DOHH2 (cell line): Measurements from ENCODE around the gene GLI3.

Experiments used
- H3F3A ChIP-seq: fragments of 200-600 bp; sonication (generic), shearing (Covaris generic); 2 replicates; pipeline ENCODE4 v1.6.0; 2016; ENCODE audit warnings: antibody characterized with exemption, mild to moderate bottlenecking; ENCODE audit not compliant: control insufficient read depth, insufficient read depth
- H3K27ac ChIP-seq: fragments of 200-600 bp; sonication (generic); 2 replicates; pipeline ENCODE4 v1.5.1; 2014; ENCODE audit warnings: low read depth, mild to moderate bottlenecking, low read length, moderate library complexity
- H3K27me3 ChIP-seq: fragments of 200-600 bp; sonication (generic); 2 replicates; pipeline ENCODE4 v1.6.1; 2014; ENCODE audit warnings: mild to moderate bottlenecking, low read length, mixed read lengths; ENCODE audit not compliant: control insufficient read depth
- H3K36me3 ChIP-seq: fragments of 200-600 bp; sonication (generic); 2 replicates; pipeline ENCODE4 v1.6.1; 2014; ENCODE audit warnings: mild to moderate bottlenecking, low read length, moderate library complexity, mixed read lengths; ENCODE audit not compliant: control insufficient read depth
- H3K4me1 ChIP-seq: fragments of 200-600 bp; sonication (generic); 2 replicates; pipeline ENCODE4 v1.6.1; 2014; ENCODE audit warnings: mild to moderate bottlenecking, low read length, mixed read lengths; ENCODE audit not compliant: control insufficient read depth
- H3K4me2 ChIP-seq: fragments of 200-600 bp; sonication (generic); 2 replicates; pipeline ENCODE4 v1.6.0; 2014; ENCODE audit warnings: mild to moderate bottlenecking, low read length, moderate library complexity
- H3K4me3 ChIP-seq: fragments of 200-600 bp; sonication (generic); 2 replicates; pipeline ENCODE4 v1.5.1; 2014; ENCODE audit warnings: mild to moderate bottlenecking, low read length, mixed read lengths
- H3K79me2 ChIP-seq: fragments of 200-600 bp; sonication (generic); 2 replicates; pipeline ENCODE4 v1.6.1; 2014; ENCODE audit warnings: mild to moderate bottlenecking, low read length, mixed read lengths; ENCODE audit not compliant: control insufficient read depth
- H3K9me2 ChIP-seq: fragments of 200-600 bp; sonication (generic); replicated peaks from 2 replicates; pipeline ENCODE4 v1.6.1; 2014; ENCODE audit warnings: mild to moderate bottlenecking, low read length, mixed read lengths; ENCODE audit not compliant: control insufficient read depth
- H3K9me3 ChIP-seq: fragments of 200-600 bp; sonication (generic); 2 replicates; pipeline ENCODE4 v1.6.1; 2014; ENCODE audit warnings: antibody characterized with exemption, low read length, mixed read lengths; ENCODE audit not compliant: control insufficient read depth, insufficient read depth
- H4K20me1 ChIP-seq: fragments of 200-600 bp; sonication (generic); 2 replicates; pipeline ENCODE4 v1.6.0; 2014; ENCODE audit warnings: low read depth, mild to moderate bottlenecking, antibody characterized with exemption, low read length, moderate library complexity; ENCODE audit not compliant: control insufficient read depth, insufficient read depth
- EZH2phosphoT487 ChIP-seq: fragments of 200-600 bp; sonication (generic); IDR thresholded peaks from 2 replicates; pipeline ENCODE4 v1.6.1; 2017; ENCODE audit warnings: borderline replicate concordance, mild to moderate bottlenecking, antibody characterized with exemption, low read length, moderate library complexity, mixed read lengths
- TF ChIP-seq, protein P1 (sequence below): fragments of 200-600 bp; sonication (generic); IDR thresholded peaks from one replicate; pipeline ENCODE4 v1.5.1; 2014; ENCODE audit warnings: antibody characterized with exemption, mild to moderate bottlenecking, low read depth, low read length; ENCODE audit not compliant: poor library complexity, severe bottlenecking

GLI3 gene

GRCh38 chr7:42151309-42151708 lies 85.7 kb downstream of the GLI3 start:
- Histone ChIP-seq H3K4me1 (no peaks in the 10 kb centered on the region), H4K20me1 (no peaks in the 10 kb centered on the region), H3K9me2 (no peaks in the 10 kb centered on the region), H3K4me3 (no peak overlapping the region), H3K36me3 (no peaks in the 10 kb centered on the region), H3K9me3 (no peaks in the 10 kb centered on the region), H3K27ac (no peak overlapping the region), H3K79me2 (no peaks in the 10 kb centered on the region), H3K27me3 (no peaks in the 10 kb centered on the region), H3F3A (no peaks in the 10 kb centered on the region), H3K4me2 (no peak overlapping the region)
- TF ChIP-seq, protein P1, sequence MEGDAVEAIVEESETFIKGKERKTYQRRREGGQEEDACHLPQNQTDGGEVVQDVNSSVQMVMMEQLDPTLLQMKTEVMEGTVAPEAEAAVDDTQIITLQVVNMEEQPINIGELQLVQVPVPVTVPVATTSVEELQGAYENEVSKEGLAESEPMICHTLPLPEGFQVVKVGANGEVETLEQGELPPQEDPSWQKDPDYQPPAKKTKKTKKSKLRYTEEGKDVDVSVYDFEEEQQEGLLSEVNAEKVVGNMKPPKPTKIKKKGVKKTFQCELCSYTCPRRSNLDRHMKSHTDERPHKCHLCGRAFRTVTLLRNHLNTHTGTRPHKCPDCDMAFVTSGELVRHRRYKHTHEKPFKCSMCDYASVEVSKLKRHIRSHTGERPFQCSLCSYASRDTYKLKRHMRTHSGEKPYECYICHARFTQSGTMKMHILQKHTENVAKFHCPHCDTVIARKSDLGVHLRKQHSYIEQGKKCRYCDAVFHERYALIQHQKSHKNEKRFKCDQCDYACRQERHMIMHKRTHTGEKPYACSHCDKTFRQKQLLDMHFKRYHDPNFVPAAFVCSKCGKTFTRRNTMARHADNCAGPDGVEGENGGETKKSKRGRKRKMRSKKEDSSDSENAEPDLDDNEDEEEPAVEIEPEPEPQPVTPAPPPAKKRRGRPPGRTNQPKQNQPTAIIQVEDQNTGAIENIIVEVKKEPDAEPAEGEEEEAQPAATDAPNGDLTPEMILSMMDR, result no peak
- TF ChIP-seq EZH2phosphoT487, result no peak

DNA sequence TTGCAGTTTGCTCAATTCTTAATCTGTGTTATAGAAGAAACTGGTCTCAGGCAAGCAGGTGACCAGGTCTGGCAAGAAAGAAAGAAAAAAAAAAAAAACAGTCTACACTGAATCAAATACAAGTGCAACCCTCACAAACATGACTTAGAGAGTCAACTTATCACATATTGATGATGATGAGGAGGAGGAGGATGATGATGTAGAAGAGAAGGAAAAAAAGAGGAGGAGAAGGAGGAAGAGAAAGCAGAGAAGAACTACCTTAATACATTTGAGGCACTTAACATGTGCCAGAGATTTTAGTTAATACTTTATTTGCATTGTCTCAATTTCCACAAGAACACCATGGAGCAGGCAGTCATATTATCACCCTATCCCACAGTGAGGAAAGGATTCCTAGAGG lies 91.5 kb downstream of the GLI3 start:
- TF ChIP-seq EZH2phosphoT487, result no peak
- TF ChIP-seq, protein P1, result no peak
- H3K27me3 ChIP-seq, result no peaks in the 10 kb centered on the region
- H4K20me1 ChIP-seq, result no peaks in the 10 kb centered on the region
- no peaks in the 10 kb centered on the region for H3K36me3 ChIP-seq
- H3K9me3 ChIP-seq, result no peaks in the 10 kb centered on the region
- H3K4me2 ChIP-seq, result no peak overlapping the region
- no peaks in the 10 kb centered on the region for H3K79me2 ChIP-seq
- no peak overlapping the region for H3K4me3 ChIP-seq
- no peaks in the 10 kb centered on the region for H3F3A ChIP-seq
- no peaks in the 10 kb centered on the region for H3K9me2 ChIP-seq
- H3K4me1 ChIP-seq, result no peaks in the 10 kb centered on the region
- no peak overlapping the region for H3K27ac ChIP-seq

DNA sequence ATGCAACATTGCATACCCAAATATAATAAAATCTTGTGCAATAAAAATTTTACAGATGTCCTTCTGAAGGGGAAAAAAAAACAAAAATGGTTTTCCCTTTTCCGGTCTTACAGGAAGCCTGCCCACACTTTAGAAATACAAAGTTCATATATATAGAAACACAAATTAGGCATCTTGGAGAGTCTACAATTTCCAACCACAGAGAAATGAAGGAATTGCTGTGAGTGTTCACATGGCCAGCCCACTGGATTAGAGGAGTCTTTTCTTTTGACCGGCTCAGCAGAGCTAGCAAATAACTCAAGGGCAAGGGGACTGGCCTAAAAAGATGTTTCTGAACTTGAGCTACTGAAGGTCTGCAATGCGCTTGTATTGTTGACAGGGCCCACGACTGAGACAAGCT lies 92.4 kb downstream of the GLI3 start:
- TF ChIP-seq EZH2phosphoT487, result no peak
- TF ChIP-seq, protein P1, result no peak
- no peaks in the 10 kb centered on the region for H3K9me3 ChIP-seq

More for the DNA sequence above, 92.4 kb downstream of the GLI3 start:
- no peaks in the 10 kb centered on the region for H4K20me1 ChIP-seq
- no peak overlapping the region for H3K27ac ChIP-seq
- H3K79me2 ChIP-seq, result no peaks in the 10 kb centered on the region
- H3F3A ChIP-seq, result no peaks in the 10 kb centered on the region
- H3K4me2 ChIP-seq, result no peak overlapping the region
- H3K27me3 ChIP-seq, result no peaks in the 10 kb centered on the region
- H3K4me1 ChIP-seq, result no peaks in the 10 kb centered on the region
- H3K4me3 ChIP-seq, result no peak overlapping the region
- H3K9me2 ChIP-seq, result no peaks in the 10 kb centered on the region
- H3K36me3 ChIP-seq, result no peaks in the 10 kb centered on the region
